Measurements from ENCODE around the gene PHF12.
"Not testable (repeated sequence)": the region's sequence is repeated elsewhere in the genome, so short reads cannot be mapped to it uniquely, and the experiment has no call there.

Gene PHF12

GRCh38 chr17:28937044-28937729 is 14.1 kb downstream of the PHF12 start:
- Histone ChIP-seq H3K4me3 (no peak overlapping the region), H3K27ac (peak overlapping the region in 1 of 2 donors; percentile 56)
- DNase-seq (ENCODE audit: low spot score): no peak
- no peak for TF ChIP-seq CTCF (IDR thresholded peaks at IDR 0.05)

- no peak overlapping the region for H3K27ac ChIP-seq
- TF ChIP-seq CTCF (IDR thresholded peaks at IDR 0.05): no peak
- no peak for DNase-seq (ENCODE audit: low spot score)
- no peak overlapping the region for H3K4me3 ChIP-seq
Measured at GRCh38 chr17:28935744-28936460, 15.4 kb downstream of the PHF12 start.

GRCh38 chr17:28934508-28934907 is 16.8 kb downstream of the PHF12 start:
- not testable (repeated sequence) for H3K4me3 ChIP-seq; DNase-seq (ENCODE audit: low spot score); H3K27ac ChIP-seq

- no peak for DNase-seq (ENCODE audit: low spot score)
- Histone ChIP-seq H3K27ac (no peak overlapping the region), H3K4me3 (no peak overlapping the region)
- TF ChIP-seq CTCF (IDR thresholded peaks at IDR 0.05): no peak
Measured at GRCh38 chr17:28929787-28930186, 21.5 kb downstream of the PHF12 start.

GRCh38 chr17:28928061-28928460 is 23.3 kb downstream of the PHF12 start:
- no peak for TF ChIP-seq CTCF (IDR thresholded peaks at IDR 0.05)
- Histone ChIP-seq H3K4me3 (no peak overlapping the region), H3K27ac (no peak overlapping the region)
- no peak for DNase-seq (ENCODE audit: low spot score)

- DNase-seq (ENCODE audit: low spot score): no peak
- no peak for TF ChIP-seq CTCF (IDR thresholded peaks at IDR 0.05)
- Histone ChIP-seq H3K4me3 (no peak overlapping the region), H3K27ac (peak overlapping the region in 1 of 2 donors; percentile 46)
Measured at GRCh38 chr17:28926786-28927185, 24.5 kb downstream of the PHF12 start.

- H3K4me3 ChIP-seq: no peak overlapping the region
- no peak for DNase-seq (ENCODE audit: low spot score)
- H3K27ac ChIP-seq: peak overlapping the region in 1 of 2 donors; percentile 46
- no peak for TF ChIP-seq CTCF (IDR thresholded peaks at IDR 0.05)
Measured at GRCh38 chr17:28926366-28926765, 25.0 kb downstream of the PHF12 start.

Data from coronary artery (tissue), 2 donors.